ENCODE results near the gene FOXE3. TPM values are rescaled to one million over a fixed set of nuclear protein-coding genes. Genes with fewer than 3 reads are reported as not detected.

The FOXE3 gene
- not detected in 2 replicates for total RNA-seq (2014; rRNA removed; shearing (Covaris generic))

DNA sequence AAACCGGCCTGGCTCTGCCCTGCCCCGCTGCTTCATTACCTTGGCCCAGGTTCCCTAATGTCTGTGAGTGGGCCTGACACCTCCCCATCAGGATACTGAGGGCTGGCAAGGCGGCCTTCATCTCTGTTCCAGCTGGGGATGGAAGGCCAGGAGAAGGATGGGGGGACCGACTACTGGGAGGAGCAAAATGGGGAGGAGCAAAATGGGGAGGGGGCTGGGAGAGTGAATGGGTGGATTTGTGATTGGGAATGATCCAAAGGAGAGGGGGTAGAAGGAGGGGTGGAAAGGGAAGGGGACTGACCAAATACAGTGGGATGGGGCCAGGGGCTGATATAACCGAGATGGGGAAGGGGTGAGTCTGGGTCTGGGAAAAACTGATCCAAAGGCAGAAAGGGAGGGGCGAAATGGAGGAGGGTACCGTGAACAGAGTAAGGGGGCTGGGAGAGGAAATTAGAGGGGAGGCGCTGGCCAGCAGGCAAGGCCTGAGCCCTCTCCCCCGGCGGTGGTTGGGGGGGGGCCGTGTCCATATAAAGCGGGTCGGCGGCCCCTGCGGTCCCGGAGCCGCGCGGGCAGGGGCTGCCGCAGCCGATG, at the start of gene FOXE3:
Gene FOXE3 (plus strand): TSS at position 558 of the 591 bp plus-strand sequence. CDS start 31 bp downstream, at position 589.
- DNase-seq (ENCODE audit: low read depth), result no peak

DNA sequence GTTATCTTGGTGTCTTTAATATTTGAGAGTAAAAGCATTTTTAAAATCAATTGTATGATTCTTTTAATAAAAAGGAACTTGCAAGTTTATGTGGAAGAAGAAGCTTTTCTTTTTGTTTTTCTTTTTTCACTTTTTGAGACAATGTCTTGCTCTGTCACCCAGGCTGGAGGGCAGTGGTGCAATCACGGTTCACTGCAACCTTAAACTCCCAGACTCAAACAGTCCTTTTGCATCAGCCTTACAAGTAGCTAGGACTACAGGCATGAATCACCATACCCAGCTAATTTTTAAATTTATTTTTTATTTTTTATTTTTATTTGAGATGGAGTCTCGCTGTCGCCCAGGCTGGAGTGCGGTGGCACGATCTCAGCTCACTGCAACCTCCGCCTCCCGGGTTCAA, 48.4 kb upstream of the FOXE3 start:
- DNase-seq (ENCODE audit: low read depth), result no peak

DNA sequence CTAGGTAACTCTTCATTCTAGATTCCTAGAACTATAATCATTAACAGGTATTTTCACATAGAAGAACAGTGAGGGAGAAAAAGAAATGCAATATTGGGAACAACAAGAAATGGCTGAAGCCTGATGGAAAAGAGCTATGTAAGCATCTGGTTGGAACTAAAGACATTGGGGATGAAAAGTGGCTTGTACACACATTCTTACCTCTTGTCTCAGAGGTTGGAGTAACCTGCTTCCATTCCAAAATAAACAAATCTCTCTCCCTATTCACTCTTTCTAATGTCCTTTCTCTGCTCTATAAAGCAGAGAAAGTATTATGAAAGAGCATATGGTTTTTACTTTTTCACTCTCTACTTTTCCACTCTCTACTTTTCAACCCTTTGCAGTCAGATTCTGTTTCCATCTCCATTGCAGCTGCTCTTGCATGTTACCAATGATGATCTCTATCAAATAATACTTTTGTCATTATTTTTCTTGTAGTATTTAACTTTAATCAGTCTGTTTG, 45.0 kb upstream of the FOXE3 start:
- DNase-seq (ENCODE audit: low read depth), result no peak

DNA sequence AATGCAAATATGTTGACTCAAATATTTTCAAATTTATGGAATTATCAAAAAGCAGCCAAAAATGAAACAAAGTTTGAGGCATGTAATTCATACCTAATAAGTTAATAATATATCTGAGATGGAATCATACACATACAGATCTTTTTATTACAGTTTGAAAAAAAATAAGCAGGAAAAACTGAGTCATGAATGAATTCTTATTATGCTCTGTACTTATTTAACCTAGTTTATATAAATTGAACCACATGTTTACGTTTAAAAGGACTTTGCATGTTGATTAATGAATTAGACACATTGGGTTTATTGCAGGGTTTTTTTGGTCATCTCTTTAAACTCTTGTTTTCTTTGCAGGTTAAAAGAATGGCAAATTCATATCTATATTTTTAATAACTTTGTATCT, 41.6 kb upstream of the FOXE3 start:
- no peak for DNase-seq (ENCODE audit: low read depth)

DNA sequence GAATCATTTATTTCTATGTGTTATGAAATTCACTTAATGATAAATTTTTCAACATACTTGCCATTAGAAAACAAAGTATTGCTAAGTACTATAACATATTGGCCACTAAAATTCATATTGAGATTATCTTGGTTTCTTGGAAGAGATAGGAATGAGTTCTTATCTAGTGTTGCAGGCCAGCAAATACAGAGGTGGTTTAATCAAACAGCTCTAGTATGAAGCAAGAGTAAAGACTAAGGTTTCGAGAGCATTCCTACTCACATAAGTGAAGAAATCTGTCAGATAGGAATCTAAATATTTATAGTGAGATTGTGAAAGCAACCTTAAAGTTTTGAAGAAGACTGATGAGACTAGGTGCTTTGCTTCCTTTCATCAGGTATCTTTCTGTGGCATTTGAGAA, 37.9 kb upstream of the FOXE3 start:
- no peak for DNase-seq (ENCODE audit: low read depth)

DNA sequence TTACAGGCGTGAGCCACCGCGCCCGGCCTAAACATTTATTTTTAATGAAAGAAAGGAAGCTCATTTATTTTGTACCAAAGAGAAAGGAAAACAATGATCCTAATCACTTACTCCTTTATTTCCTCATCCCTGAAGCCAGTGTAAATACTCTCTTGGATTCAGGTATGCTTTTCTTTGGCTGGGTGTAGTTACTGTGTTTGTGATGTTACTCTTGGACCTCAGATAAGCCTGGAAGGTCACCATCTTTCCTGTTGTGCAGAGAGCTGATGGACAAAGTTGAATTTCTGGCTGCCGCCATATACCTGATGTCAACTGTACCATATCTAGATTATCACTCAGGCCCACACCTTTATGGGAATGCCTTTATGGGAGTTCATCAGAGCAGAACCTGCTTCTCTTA, 35.4 kb upstream of the FOXE3 start:
- no peak for DNase-seq (ENCODE audit: low read depth)

DNA sequence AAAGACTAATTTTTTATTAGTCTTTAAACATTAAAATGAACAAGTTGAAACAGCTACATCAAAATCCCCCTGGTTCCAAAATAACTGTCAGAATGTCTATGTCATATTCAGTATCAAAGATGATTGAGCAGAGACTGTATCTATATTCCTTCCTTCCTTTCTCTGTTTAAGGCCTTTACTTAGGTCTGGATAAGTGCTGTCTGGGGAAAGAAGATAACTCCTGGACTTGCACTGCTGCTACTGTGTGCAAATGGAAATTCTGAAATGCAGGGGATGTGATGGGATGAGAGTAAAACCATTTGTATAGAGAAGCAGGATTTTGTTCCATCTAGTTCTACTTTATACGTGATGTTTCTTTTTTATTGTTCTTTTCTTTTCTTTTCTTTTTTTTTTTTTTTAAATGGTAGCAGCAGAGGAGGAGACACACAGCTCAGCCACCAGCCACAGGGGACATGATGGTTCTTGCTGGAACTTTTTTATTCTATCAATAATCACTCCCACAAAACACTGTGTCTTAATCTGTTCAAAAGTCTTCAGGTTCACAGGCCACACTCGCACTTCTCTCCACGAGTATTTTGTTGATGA, 33.6 kb upstream of the FOXE3 start:
- no peak for DNase-seq (ENCODE audit: low read depth)

DNA sequence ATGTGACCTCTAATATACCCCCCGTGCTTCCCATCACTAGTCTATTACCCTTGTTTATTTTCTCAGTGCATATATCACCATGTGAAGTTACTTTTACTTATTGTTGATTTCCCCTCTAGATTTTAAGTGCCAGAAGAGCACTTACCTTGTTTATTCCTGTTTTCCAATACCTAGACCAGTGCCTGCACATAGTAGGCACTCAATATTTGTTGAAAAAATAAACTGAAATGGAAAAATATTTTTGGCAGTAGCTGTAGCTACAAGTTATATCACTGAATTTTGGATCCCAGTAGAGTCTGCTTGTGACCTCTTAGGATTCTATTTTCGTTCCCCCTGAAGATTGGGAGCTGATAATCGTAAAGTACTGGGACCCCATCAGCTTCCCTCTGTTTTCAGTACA, 32.0 kb upstream of the FOXE3 start:
- no peak for DNase-seq (ENCODE audit: low read depth)

DNA sequence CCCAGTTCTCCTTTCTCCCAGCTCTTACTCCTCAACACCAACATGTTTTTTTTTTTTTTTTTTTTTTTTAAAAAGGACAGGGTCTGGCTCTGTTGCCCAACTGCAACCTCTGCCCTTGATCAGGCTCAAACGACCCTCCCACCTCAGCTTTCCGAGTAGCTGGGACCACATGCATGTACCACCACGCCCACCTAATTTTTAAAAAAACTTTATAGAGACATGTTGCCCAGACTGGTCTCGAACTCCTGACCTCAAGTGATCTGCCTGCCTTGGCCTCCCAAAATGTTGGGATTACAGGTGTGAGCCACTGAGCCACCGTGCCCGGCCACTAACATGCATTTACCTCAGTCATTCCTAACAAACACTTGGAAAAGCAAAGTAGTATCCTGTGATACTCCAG, 31.1 kb upstream of the FOXE3 start:
- no peak for DNase-seq (ENCODE audit: low read depth)

DNA sequence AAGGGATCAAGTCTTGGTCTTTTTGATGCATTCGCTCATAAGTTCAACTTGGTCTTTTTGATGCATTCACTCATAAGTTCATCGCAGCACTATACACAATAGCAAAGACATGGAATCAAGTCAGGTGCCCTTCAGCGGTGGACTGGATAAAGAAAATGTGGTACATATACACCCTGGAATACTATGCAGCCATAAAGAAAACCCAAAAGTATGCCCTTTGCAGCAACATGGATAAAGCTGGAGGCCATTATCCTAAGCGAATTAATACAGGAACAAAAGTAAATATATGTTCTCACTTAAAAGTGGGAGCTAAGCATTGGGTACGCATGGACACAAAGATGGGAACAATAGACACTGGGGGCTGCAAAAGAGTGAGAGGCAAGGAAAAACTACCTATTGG, 29.8 kb upstream of the FOXE3 start:
- DNase-seq (ENCODE audit: low read depth), result no peak

DNA sequence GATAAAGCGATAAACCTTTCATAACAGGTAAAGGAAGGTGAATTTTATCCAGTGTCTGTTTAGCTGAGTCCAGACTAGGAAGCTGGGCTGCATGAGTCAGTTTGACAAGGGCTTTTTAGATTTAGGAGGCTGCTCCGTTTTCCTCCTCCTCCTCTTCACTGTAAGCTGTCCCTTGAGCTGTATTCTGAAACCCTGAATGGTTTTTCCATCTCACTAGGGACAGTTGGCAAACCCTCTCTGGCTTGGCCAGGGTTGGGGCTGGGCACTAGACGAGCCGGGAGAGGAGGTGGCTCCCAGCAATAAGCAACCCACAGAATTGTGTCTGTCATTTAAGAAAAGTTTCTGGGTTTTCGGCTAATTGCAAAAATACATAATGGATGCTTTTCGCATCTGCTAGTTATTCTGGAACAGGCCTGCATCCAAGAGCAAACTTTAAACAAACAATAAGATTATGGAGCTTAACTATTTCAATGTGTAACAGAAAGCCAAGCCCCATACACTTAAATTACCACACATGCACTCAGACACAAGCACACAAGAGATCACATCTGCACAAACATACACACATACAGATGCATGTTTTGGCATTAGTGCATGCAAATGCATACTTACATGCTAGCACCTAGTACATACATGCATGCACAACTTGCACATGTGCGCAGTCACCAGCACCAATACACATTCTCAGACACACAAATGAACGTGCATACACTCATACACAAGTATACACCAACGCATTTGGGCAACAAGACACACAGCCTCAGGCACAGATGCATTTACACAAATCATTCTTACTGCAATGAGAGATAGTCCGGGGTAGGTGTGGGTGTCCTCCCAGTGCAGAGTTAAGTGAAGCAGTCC, 27.8 kb upstream of the FOXE3 start:
- DNase-seq (ENCODE audit: low read depth), result no peak

DNA sequence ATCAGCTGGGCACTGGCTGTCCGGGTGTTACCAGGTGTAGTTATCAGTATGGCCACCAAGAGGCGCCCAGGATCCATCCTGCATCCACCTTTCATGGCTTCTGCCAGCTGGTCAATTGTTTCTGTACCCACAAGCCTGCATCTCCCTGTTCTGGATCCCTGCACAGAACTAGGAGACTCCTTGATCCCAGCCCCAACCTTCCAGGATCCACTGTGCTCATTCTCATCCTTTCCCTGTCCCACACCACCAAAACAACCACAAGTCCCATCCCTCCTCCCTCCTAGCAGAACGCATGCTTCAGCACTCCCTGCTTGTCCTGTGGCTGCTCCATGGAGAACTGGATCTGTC, 27.2 kb upstream of the FOXE3 start:
- peak; percentile 73 for DNase-seq (ENCODE audit: low read depth)

DNA sequence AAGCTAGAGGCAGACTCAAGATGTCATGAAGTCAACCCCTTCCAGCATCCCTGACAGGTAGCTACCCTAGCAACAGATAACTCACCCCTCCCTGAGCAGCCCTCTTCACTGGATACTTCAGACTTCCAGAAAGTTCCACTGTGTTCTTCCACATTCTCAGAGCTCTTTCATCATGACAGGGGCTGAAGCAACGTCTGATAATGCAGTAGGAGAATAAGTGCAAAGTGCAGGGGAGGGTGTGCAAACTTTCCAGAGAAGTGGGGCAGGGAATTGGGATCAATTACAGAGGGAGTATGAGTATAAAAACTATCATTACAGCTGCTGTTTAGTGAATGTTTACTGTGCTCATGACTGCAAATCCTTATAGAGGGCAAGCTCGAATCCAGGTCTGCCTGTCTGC, 26.4 kb upstream of the FOXE3 start:
- DNase-seq (ENCODE audit: low read depth), result no peak

DNA sequence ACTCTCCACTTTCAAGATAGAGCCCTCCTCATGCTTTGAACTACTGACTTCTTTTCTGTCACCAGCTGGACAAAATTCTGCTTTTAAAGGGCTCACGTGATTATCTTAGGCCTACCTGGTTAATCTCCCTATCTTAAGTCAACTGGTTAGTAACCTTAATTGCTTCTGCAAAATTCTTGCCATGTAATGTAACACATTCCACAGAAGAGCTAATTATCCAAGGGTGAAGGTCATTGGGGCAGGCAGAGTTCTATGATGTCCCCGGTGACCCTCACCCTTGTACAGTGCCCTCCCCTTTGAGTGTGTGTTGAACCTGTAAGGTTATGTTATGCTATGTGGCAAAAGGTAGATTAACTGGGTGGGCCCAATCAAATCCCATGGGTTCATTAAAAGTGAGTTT, 25.2 kb upstream of the FOXE3 start:
- no peak for DNase-seq (ENCODE audit: low read depth)

DNA sequence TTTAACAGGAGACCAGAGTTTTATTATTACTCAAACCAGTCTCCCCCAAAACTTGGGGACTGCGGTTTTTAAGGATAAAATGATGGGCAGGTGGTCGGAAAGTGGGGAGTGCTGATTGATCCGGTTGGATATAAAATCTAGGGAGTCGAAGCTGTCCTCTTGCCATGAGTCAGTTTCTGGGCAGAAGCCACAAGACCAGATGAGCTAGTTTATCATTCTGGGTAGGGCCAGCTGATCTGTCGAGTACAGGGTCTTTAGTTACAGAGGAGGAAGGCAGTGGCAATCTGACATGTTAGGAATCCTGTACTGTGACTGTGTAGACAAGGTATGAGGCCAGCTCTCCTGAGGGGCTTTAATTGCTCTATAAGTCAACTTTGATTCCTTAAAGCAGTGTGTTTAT, 22.9 kb upstream of the FOXE3 start:
- DNase-seq (ENCODE audit: low read depth), result no peak

DNA sequence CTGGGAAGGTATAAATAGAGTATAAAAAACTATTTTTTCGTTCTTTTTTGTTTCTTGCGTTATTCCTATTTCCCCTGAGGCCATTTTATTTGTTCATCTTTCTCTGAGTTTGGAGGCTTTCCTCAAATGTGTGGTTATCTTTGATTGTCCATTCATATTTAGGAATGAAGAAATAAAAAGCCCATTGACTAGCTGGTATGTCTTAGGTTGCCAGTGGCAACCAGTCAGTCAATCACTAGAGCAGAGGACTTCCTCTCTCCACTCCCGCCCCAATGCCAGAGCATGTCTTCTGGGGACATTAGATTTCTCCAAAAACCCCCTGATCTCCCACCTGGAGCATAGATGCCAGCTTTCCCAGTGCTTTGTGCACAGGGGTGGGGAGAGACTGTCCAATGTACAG, 20.7 kb upstream of the FOXE3 start:
- no peak for DNase-seq (ENCODE audit: low read depth)

DNA sequence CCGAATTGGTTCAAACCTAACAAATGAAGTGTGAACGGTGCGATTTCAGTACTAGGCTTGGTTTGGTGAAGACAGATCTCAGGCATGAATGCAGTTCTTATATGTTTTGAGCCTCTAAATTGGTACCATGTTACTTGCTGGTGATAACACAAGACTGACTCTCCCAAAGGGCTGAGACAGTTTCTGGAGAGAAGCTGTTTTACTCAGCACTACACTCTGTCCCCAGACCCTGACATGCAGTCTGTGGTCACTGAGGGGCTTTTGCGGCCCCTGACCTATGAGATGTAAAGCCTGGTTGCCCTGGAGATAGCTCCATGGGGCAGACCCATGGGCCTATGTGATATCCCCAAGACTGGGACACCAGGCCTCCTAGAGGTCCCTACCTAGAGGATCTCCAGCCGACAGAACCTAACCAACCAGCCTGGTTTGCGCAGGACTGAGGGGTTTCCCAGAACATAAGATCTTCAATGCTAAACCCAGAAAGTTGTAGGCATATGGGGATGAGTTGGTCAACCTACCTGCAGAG, 19.4 kb upstream of the FOXE3 start:
- no peak for DNase-seq (ENCODE audit: low read depth)

DNA sequence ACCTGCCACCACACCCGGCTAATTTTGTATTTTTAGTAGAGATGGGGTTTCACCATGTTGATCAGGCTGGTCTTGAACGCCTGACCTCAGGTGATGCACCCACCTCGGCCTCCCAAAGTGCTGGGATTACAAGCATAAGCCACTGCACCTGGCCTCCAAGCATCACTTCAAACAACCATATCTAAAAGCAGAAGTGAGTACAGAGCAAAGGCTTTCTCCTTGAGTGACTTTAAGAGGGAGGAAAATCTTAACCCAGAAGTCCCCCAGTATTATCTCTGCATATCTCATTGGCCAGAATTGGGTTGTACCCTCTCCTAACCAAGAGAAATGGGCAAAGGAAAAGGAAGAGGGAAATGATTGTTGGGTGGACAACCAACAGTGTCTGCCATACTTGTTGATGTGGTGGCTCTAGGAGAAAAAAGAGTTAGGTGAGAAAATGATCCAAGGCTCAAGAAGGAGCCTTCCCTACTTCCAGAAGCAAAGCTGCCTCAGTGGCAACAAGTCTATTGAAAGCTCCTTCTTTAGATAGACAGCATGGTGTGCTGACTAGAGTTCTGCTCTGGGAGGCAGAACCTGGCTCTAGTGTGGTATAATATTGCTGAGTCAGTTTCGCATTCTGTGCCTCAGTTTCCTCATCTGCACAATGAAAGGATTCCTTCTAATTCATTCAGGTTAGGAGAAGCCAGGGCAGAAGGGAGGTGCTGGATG, 16.8 kb upstream of the FOXE3 start:
- DNase-seq (ENCODE audit: low read depth), result no peak

DNA sequence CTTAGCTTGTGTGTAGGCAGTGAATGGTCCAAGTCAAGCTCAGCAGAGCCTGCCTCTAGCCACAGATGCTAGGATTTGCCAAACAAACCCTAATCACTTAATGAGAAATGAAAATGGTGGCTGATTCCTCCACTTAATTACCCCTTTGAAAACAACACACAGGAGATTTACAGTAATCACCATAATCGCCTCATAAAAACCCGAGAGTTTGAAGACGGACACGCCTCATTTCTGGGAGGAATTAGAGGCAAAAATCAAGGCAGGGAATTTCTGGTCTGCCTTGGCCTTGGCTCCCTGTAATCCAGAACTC, 16.3 kb upstream of the FOXE3 start:
- no peak for DNase-seq (ENCODE audit: low read depth)

DNA sequence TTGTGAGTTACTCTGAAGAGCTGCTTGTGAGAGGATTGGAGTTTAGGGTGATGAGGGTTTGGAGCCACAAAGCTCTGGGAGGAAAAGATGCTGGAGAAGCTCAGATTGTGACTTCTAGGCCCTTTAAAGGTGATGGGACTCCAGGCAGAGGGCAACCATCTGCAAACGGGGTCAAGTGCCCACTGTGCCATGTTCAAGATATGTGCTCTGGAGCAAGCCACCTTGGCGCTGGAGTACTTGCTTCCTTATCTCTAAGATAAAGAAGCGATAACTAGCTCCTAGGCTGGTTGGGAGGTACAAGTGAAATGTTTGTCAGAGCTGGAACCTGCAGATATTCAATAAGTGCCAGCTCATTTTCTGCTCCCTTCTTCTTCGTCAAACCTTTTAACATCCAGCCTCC, 14.3 kb upstream of the FOXE3 start:
- DNase-seq (ENCODE audit: low read depth), result no peak

DNA sequence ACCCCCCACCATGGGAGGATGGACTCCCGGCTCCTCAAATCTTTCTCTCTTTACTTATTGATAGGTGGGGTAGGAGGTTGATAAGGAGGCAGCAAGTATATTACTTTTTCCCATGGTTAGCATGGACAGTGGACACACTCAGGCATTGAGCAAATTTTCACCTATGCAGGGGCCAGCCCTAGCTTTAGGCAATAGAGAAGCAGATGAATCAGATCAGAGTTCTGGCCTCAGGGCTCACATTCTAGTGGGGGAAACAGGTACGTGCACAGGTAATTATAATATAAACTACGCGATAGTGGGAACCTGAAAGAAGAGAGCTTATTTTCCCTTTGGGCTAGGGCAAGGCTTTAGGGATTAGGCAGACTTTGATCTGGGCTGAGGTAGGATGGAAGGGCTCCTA, 13.5 kb upstream of the FOXE3 start:
- DNase-seq (ENCODE audit: low read depth), result no peak

DNA sequence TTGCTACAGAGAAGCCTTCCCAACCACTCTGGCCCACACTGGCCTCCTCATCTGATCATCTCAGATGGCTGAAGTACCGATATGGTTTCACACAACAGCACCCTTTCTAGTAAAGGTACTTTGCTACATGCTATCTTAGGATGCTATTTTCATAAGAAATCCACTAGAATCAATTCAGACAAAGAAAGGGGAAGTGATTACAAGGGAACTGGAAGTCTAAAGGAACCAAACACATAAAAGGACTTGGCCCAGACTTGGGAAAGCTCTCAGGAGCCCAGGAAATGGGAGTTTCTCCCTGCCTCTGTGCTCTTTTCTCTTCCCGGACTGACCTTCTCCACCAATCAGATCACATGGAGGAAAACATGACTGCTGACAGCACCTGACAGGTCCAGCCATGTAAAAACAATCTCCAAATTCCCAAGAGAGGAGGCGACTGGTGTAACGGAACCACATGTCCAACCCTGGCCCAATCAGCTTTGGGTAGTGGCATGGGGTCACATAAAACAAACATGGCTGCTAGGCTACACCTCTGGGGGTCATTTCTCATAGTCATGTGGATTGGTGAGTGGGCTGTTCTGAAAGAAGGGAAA, 12.7 kb upstream of the FOXE3 start:
- no peak for DNase-seq (ENCODE audit: low read depth)
